Activated CD8-positive, alpha-beta T cell treated with anti-CD3 and anti-CD28 coated beads, Interleukin-2, amount 10 ng/mL, durations not matched to agents 7 days and 5 days (primary cell): ENCODE measurements around the gene ABHD18. TPM values are rescaled to one million over a fixed set of nuclear protein-coding genes. Genes with fewer than 3 reads are reported as not detected.
A peak's percentile ranks its signal among the peaks of the same experiment; 100 is the strongest.
"Not testable (repeated sequence)": the region's sequence is repeated elsewhere in the genome, so short reads cannot be mapped to it uniquely, and the experiment has no call there.

Source experiments
- ATAC-seq: fragments of 150-1000 bp; cut with Tn5 transposase; one replicate; pipeline ENCODE4 v1.10.0; 2021; ENCODE audit warnings: moderate library complexity
- CTCF ChIA-PET: fragments of 350-600 bp; sonication (Branson Sonifier 250); formaldehyde crosslinking; loops from one replicate; lab custom pipeline; 2021; ENCODE audit warnings: antibody characterized with exemption; lab: Charles Lee
- POLR2A ChIA-PET: fragments of 350-600 bp; sonication (Branson Sonifier 250); formaldehyde crosslinking; loops from one replicate; lab custom pipeline; 2021; ENCODE audit warnings: antibody characterized with exemption; lab: Charles Lee
- DNase-seq: peaks from one replicate; pipeline ENCODE4 v3.0.0-alpha.2; 2020
- H3K27ac Mint-ChIP-seq: one replicate; pipeline ENCODE4 v1.8.0; 2021; ENCODE audit warnings: mild to moderate bottlenecking, mixed read lengths
- H3K27me3 Mint-ChIP-seq: one replicate; pipeline ENCODE4 v1.8.0; 2021; ENCODE audit warnings: low read depth, mixed read lengths
- H3K36me3 Mint-ChIP-seq: one replicate; pipeline ENCODE4 v1.8.0; 2021; ENCODE audit warnings: low read depth, mixed read lengths
- H3K4me1 Mint-ChIP-seq: one replicate; pipeline ENCODE4 v1.8.0; 2021; ENCODE audit warnings: low read depth, mixed read lengths
- H3K4me3 Mint-ChIP-seq: one replicate; pipeline ENCODE4 v1.8.0; 2021; ENCODE audit warnings: mild to moderate bottlenecking, mixed read lengths
- H3K9me3 Mint-ChIP-seq: one replicate; pipeline ENCODE4 v1.8.0; 2022; ENCODE audit warnings: mixed read lengths; ENCODE audit not compliant: insufficient read depth
- total RNA-seq, 2 experiments: library from RNA; stranded (reverse); gene quantifications; one replicate each; pipeline ENCODE4 v1.2.3, GENCODE V29; 2021

ABHD18 gene
- total RNA-seq, 2 experiments from 2014 or later, result 26.4 to 26.5 TPM

- ChIA-PET POLR2A (interaction anchor here (0.6 kb wide), 1 partner anchor 221 kb away, joined by 3 read pairs; no protein-coding TSS in a partner anchor), CTCF (interaction anchor here (1.0 to 1.6 kb wide), 2 partner anchors 10 to 443 kb away, joined by 3 to 4 read pairs; partner anchors contain the start of gene LARP1B)
- not testable (repeated sequence) for H3K9me3 Mint-ChIP-seq, H3K4me3 Mint-ChIP-seq, H3K27me3 Mint-ChIP-seq, DNase-seq, ATAC-seq, H3K36me3 Mint-ChIP-seq, H3K27ac Mint-ChIP-seq, H3K4me1 Mint-ChIP-seq
Observed at GRCh38 chr4:128051229-128051628, 86.0 kb downstream of the ABHD18 start.

- POLR2A ChIA-PET, ATAC-seq, DNase-seq, H3K36me3 Mint-ChIP-seq, H3K4me3 Mint-ChIP-seq, CTCF ChIA-PET, H3K9me3 Mint-ChIP-seq, H3K4me1 Mint-ChIP-seq, H3K27ac Mint-ChIP-seq, H3K27me3 Mint-ChIP-seq: not testable (repeated sequence)
Observed at GRCh38 chr4:128054907-128055306, 89.7 kb downstream of the ABHD18 start.

GRCh38 chr4:128055441-128056206 lies 90.4 kb downstream of the ABHD18 start:
- H3K4me1 Mint-ChIP-seq, ATAC-seq, H3K27ac Mint-ChIP-seq, H3K4me3 Mint-ChIP-seq, H3K36me3 Mint-ChIP-seq, CTCF ChIA-PET, POLR2A ChIA-PET, DNase-seq, H3K9me3 Mint-ChIP-seq, H3K27me3 Mint-ChIP-seq: not testable (repeated sequence)

DNA sequence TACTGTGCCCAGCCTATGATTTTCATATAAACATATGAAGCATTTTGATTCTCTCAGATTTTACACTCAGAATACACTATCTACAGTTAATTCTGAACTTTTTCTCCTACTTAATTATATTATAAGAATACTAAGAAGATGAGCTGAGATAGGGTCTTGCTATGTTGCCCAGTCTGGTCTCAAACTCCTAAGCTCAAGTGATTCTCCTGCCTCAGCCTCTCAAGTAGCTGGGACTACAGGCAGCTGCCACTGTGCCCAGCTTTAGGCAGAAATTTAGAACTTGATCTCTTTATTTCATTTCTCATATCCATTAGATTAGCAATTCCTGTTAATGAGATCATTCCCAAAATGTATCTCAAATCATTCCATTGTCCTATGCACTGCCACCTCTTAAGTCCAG lies 91.2 kb downstream of the ABHD18 start:
- H3K9me3 Mint-ChIP-seq, result no peaks in the 10 kb centered on the region
- no peaks in the 10 kb centered on the region for H3K36me3 Mint-ChIP-seq
- peaks cover 7% of the 10 kb centered on the region for H3K27me3 Mint-ChIP-seq
- no peak overlapping the region for H3K4me3 Mint-ChIP-seq
- DNase-seq (no peak), ATAC-seq (no peak)
- ChIA-PET POLR2A (no interaction called here), CTCF (no interaction called here)
- no peak overlapping the region for H3K27ac Mint-ChIP-seq
- H3K4me1 Mint-ChIP-seq, result peaks cover 9% of the 10 kb centered on the region

DNA sequence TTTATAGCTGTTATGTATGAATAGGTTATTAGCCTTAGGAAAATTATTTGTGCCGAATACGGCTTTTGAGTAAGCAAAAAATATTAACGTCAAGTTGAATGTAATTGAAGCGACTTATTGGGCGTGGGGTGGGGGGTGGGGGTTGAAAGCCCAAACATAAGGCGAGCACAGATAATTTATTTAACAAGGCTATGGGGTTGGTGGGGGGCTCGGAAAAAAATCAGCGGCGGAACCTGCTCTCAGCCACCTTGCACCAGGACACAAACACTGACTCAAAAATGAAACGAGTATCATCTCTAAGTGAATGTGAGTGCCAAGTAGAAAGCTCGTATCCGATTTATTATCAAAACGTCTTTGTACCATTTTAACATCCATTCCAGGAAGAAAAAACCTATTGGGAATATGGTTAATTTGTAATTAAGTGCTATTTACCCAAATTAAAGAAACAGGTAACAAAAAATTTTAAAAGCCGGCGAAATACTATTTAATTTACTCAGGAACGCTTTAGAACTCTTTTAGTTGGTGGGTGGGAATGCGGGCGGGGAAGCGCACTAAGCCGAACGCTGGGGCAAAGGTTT lies 95.0 kb downstream of the ABHD18 start:
- Mint-ChIP-seq H3K27me3 (peaks cover 3% of the 10 kb centered on the region), H3K4me3 (peak overlapping the region; percentile 80), H3K4me1 (peaks cover 21% of the 10 kb centered on the region), H3K9me3 (no peaks in the 10 kb centered on the region), H3K36me3 (peaks cover 1% of the 10 kb centered on the region), H3K27ac (peak overlapping the region; percentile 89)
- CTCF ChIA-PET, result interaction anchor here (0.9 kb wide), 2 partner anchors 9 to 95 kb away, joined by 3 read pairs; partner anchors contain the start of gene ABHD18
- DNase-seq (no peak), ATAC-seq (no peak)
- POLR2A ChIA-PET, result interaction anchor here (0.8 to 3.1 kb wide), 9 partner anchors 9 to 228 kb away, joined by 3 to 25 read pairs (median 4); partner anchors contain the start of genes ABHD18, MFSD8, PGRMC2 and PLK4

DNA sequence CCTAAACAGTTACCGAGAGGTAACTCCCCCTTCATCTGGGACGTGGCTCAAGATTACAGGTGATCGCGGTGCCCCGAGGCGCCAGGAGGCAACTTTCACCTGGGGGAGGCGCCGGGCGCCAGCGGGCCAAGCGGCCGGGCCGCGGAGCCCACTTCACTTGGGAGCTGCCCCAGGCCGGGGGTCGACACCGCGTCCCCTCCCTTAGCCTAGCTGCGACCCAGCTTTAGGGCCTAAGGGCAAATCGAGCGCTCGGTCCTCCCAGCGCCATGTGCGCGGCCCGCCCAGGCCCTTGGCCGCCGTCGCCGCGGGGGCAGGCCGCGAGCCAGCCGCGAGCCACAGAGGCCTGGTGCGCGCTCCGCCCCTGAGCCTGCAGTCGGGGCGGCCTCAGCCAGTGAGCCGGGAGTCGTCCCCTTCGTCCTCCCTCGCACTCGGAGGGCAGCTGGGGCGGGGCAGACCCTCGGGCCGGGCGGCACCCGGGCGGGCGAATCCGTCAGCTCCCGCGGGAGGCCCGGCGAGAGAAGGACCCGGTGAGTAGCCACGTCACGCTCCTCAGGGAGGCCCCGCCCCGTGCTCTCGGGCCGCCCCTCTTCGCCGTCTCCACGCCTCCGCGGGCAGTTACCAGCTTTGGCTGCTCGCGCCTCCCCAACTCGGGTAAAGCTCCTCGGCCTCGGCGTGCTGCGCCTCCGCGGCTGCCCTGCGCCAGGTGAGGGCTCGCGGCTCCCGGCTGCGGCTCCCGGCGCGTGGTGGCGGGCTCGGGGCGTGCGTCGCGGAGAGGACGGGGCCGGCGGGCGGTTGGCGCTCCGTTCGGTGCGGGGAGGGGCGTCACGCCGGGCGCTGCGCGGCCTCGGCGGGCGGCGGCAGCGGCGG lies 95.7 kb downstream of the ABHD18 start, which contains the start of gene LARP1B:
Gene LARP1B, plus strand, starts transcription at position 614 of the 867 bp plus-strand sequence. CDS start 13,640 bp downstream, outside the sequence.
- H3K4me3 Mint-ChIP-seq, result peak within 1 kb of the TSS; percentile 82
- POLR2A ChIA-PET, result interaction anchor here (0.6 to 3.1 kb wide), 12 partner anchors 8 to 751 kb away, joined by 3 to 25 read pairs (median 3); partner anchors contain the start of genes ABHD18, MFSD8, PGRMC2 and PLK4

DNA sequence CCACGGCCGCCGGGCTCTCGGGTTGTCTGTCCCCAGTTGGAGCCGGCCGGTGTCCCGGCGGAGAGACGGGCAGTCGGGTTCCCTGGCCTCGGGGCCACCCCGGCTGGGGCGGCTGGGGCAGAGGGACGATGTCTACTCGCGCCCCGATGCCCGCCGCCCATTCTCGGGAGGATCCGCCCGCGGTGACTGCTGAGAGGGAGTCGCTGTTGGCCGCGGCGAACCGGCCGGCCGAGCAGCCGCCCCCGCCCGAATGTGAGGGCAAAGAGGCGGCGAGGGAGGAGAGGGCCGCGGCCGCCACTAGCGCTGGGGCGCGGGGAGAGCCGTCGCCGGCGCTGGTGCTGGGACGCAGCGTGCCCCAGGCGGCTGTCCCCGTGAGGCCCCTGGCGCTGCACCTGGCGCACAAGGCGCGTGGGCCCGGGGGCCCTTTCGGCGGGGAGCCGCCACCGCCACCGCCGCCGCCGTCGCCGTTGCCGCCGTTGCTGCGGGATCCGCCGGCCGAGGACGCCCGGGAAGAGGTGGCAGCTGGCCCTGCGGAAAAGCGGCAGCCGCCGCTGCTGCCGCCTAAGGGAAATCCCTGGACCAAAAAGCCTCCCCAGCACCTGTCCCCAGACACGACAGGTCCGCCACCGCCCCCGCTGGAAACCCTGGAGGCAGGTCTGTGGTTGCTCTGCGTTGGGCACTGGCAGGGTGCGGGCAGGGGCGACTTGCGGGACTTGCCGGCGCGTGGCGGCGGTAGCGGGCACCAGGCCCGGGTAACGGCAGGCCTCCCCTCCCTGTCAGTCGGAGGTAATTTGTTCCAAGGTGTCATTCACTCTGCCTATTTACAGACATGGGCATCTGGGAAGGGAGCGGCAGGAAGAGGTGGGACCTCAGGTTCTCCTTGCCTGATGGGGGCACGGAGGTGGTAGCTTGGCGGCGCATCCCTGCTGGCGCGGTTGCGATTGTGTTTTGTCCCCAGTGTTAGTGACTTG lies 96.6 kb downstream of the ABHD18 start:
- Mint-ChIP-seq H3K9me3 (no peaks in the 10 kb centered on the region), H3K36me3 (peaks cover 1% of the 10 kb centered on the region), H3K4me1 (peaks cover 21% of the 10 kb centered on the region), H3K27me3 (no peaks in the 10 kb centered on the region), H3K27ac (peak overlapping the region; percentile 70), H3K4me3 (peak overlapping the region; percentile 82)
- ATAC-seq, result peak; percentile 40
- ChIA-PET CTCF (interaction anchor here (0.9 kb wide), 1 partner anchor 97 kb away, joined by 3 read pairs; the partner anchor contains the start of genes ABHD18 and MFSD8), POLR2A (interaction anchor here (0.6 to 3.1 kb wide), 8 partner anchors 14 to 750 kb away, joined by 3 to 25 read pairs (median 3); partner anchors contain the start of genes ABHD18, MFSD8, PGRMC2 and PLK4)
- peak; percentile 61 for DNase-seq

More for the DNA sequence above, 95.7 kb downstream of the ABHD18 start, which contains the start of gene LARP1B:
- Mint-ChIP-seq H3K9me3 (no peaks in the 10 kb centered on the region), H3K4me1 (peaks cover 21% of the 10 kb centered on the region), H3K27ac (peak within 1 kb of the TSS; percentile 89), H3K27me3 (peaks cover 3% of the 10 kb centered on the region), H3K36me3 (peaks cover 1% of the 10 kb centered on the region)
- CTCF ChIA-PET, result interaction anchor here (0.9 kb wide), 2 partner anchors 9 to 96 kb away, joined by 3 read pairs; partner anchors contain the start of genes ABHD18 and MFSD8
- peak; percentile 95 for DNase-seq
- peak; percentile 92 for ATAC-seq

- CTCF ChIA-PET, H3K36me3 Mint-ChIP-seq, ATAC-seq: not testable (repeated sequence)
Observed at GRCh38 chr4:128066453-128066820, 101.2 kb downstream of the ABHD18 start.

DNA sequence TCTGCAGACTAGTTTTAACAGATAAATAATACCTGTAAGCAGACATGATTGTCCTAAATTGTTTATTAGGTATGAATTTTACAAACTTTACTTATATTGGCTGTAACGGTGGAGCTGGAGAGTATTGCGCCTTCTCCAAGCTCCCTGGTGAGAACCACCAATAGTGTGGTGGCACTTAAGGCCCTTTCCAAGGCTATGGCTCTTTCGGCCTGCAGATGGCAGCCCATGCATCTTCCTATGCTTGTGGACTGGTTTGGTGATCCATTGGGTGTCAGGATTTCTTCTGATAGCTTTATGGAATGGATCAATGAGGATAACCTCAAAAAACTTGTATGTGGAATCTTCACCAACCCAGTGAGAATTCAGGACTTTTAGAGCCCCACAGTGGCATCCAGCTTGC lies 103.7 kb downstream of the ABHD18 start:
- Mint-ChIP-seq H3K36me3 (peaks cover 1% of the 10 kb centered on the region), H3K4me1 (peaks cover 2% of the 10 kb centered on the region), H3K27me3 (no peaks in the 10 kb centered on the region), H3K4me3 (no peak overlapping the region), H3K9me3 (no peaks in the 10 kb centered on the region), H3K27ac (no peak overlapping the region)
- ChIA-PET CTCF (interaction anchor here (0.7 to 1.6 kb wide), 4 partner anchors 11 to 218 kb away, joined by 3 read pairs; partner anchors contain the start of genes ABHD18, MFSD8 and PGRMC2), POLR2A (interaction anchor here (0.8 to 1.0 kb wide), 2 partner anchors 8 to 104 kb away, joined by 3 read pairs; partner anchors contain the start of genes ABHD18, LARP1B and MFSD8)
- ATAC-seq, result no peak
- peak; percentile 22 for DNase-seq

More at GRCh38 chr4:128066453-128066820, 101.2 kb downstream of the ABHD18 start:
- H3K9me3 Mint-ChIP-seq, H3K27me3 Mint-ChIP-seq, DNase-seq, POLR2A ChIA-PET, H3K4me3 Mint-ChIP-seq, H3K27ac Mint-ChIP-seq: not testable (repeated sequence)
- peaks cover 12% of the 10 kb centered on the region for H3K4me1 Mint-ChIP-seq

DNA sequence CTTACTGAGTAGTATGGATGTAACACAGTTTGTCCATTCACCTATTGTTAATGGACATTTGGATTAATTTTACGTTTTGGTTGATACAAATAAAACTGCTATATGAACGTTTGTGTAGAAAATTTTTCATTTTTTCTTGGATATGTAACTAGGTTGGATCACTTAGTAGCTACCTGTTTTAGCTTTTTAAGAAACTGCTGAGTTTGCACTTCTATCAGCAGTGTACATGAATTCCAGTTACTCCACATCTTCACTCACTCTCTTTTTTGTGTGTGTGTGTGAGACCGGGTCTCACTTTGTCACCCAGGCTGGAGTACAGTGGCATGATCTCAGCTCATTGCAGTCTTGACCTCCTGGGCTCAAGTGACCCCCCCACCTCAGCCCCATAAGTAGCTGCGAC lies 111.3 kb downstream of the ABHD18 start:
- Mint-ChIP-seq H3K36me3 (peaks cover 23% of the 10 kb centered on the region), H3K27ac (no peak overlapping the region), H3K9me3 (no peaks in the 10 kb centered on the region), H3K4me3 (no peak overlapping the region), H3K27me3 (no peaks in the 10 kb centered on the region), H3K4me1 (no peaks in the 10 kb centered on the region)
- POLR2A ChIA-PET, result interaction anchor here (0.8 kb wide), 1 partner anchor 16 kb away, joined by 3 read pairs; the partner anchor contains the start of gene LARP1B
- ATAC-seq, result no peak
- DNase-seq, result no peak
- CTCF ChIA-PET, result interaction anchor here (1.2 kb wide), 1 partner anchor 12 kb away, joined by 3 read pairs; no protein-coding TSS in a partner anchor
